Heart left ventricle (tissue), 16 donors: Measurements from ENCODE around the gene NDUFB11. TPM values are rescaled to one million over a fixed set of nuclear protein-coding genes. Genes with fewer than 3 reads are reported as not detected.

ENCODE experiments used
- ATAC-seq, 4 donors: fragments of 200-7000 bp; cut with Tn5 transposase; one replicate each; pipeline ENCODE4 v1.9.1; 2020 to 2022; ENCODE audit warnings: moderate library complexity in 4 of 4, mild to moderate bottlenecking in 3 of 4, moderate number of reproducible peaks in 1 of 4
- DNase-seq, 5 donors: peaks; one replicate each; pipeline ENCODE4 v3.0.0-alpha.2; 2020
- H3K27ac ChIP-seq, 12 donors: fragments of 200-600 bp; sonication (generic) in 4 of 12; one replicate each; pipeline versions ENCODE4 v1.5.0 to v1.8.0; 2016 to 2022; ENCODE audit warnings: mild to moderate bottlenecking in 2 of 12
- H3K27me3 ChIP-seq, 9 donors: fragments of 200-600 bp; sonication (generic) in 2 of 9; one replicate each; pipeline versions ENCODE4 v1.5.1 to v1.8.0; 2016 to 2022; ENCODE audit warnings: mild to moderate bottlenecking in 3 of 9
- H3K36me3 ChIP-seq, 9 donors: fragments of 200-600 bp; sonication (generic) in 2 of 9; one replicate each; pipeline versions ENCODE4 v1.5.0 to v1.8.0; 2018 to 2022; ENCODE audit warnings: mild to moderate bottlenecking in 2 of 9
- H3K4me1 ChIP-seq, 12 donors: fragments of 200-600 bp; sonication (generic) in 4 of 12; one replicate each; pipeline versions ENCODE4 v1.5.0 to v1.8.0; 2016 to 2022; ENCODE audit warnings: mild to moderate bottlenecking in 3 of 12
- H3K4me3 ChIP-seq, 12 donors: fragments of 200-600 bp; sonication (generic) in 4 of 12; one replicate each; pipeline versions ENCODE4 v1.5.0 to v1.8.0; 2017 to 2022; ENCODE audit warnings: mild to moderate bottlenecking in 9 of 12, moderate library complexity in 4 of 12
- H3K9me3 ChIP-seq, 12 donors: fragments of 200-600 bp; sonication (generic) in 4 of 12; one replicate each; pipeline versions ENCODE4 v1.5.0 to v1.8.0; 2016 to 2022; ENCODE audit warnings: mild to moderate bottlenecking in 1 of 12
- CTCF ChIP-seq, 12 donors: fragments of 200-600 bp; sonication (generic) in 4 of 12; IDR thresholded peaks; one replicate each; pipeline versions ENCODE4 v1.5.0 to v1.8.0; 2018 to 2022; ENCODE audit warnings: antibody characterized with exemption in 12 of 12, mild to moderate bottlenecking in 5 of 12
- POLR2A ChIP-seq, 2 donors: fragments of 450-650 bp; IDR thresholded peaks; one replicate each; pipeline ENCODE4 v1.6.1; 2017; ENCODE audit warnings: antibody characterized with exemption in 2 of 2, mild to moderate bottlenecking in 2 of 2, moderate library complexity in 2 of 2
- WGBS, 4 donors: extraction: QIAGEN DNeasy Blood & Tissue Kit in 2 of 4; methylation state at CpG; one replicate each; pipeline versions ENCODE4 v1.1.5 to v1.1.7; 2013 to 2018; 5-methylcytosine and 5-hydroxymethylcytosine counted together
- intact Hi-C, 10 donors: fragments of 100-400 bp; cut with DNase I; formaldehyde crosslinking; loops; one replicate each; pipeline versions ENCODE4 v1.11.1 to v1.14.2; 2022
- polyA plus RNA-seq, 2 donors: library from polyadenylated mRNA; stranded (reverse); fragments of 200-250 nt; gene quantifications; one replicate each; pipeline ENCODE4 v1.2.3, GENCODE V29; 2013
- total RNA-seq, 9 donors: library from RNA; depleted of rRNA in 2 of 9; stranded (reverse); fragments of >200 nt in 2 of 9; fragmentation: NEBNext Ultra II Directional in 3 of 9; extraction: Animal tissue kit (Norgen Biotek cat#: 25700) in 3 of 9; gene quantifications; one replicate each; pipeline versions ENCODE4 v1.1.0 to v1.2.4, GENCODE V29; 2016 to 2023
- donor health status: ischemic (EF 13 %, LVEDD 7.1; RV severe dilation, severe dysfunction).
- donor health status: healthy with polysubstance abuse.
- donor health status: DM: no; HTN: yes; CAD: no.
- donor health status: DM: no; HTN: no; CAD: no.
- donor health status: ischemic (EF 25% LVEDD 6.9; RV normal size, moderate dysfunction).
- donor health status: ischemic (EF 25% LVEDD 5.7; RV mildly dilated, moderate dysfunction).
- donor health status: healthy.
- donor health status: DM: yes; HTN: yes; CAD: no.
- donor health status: ischemic (EF 35%, LVEDD 5.7; RV mildly dilated, moderate dysfunction).
- donor health status: nonischemic (EF 11% LVEDD 7.7; RV severe dilation, severe dysfunction).
- donor health status: DM: yes; HTN: yes; CAD: no.
- donor health status: PGD.
- donor health status: ischemic (EF 29% LVEDD 5.4; RV normal size, mild dysfunction).
- donor health status: nonischemic (EF 23%, LVEDD 6.1; RV moderate dilation, normal function).

The NDUFB11 gene
- total and polyA plus RNA-seq, 11 donors, result 128 to 254 (median 173) TPM

GRCh38 chrX:47164420-47164819 lies 19.9 kb upstream of the NDUFB11 start:
- Histone ChIP-seq H3K4me3 (no peak overlapping the region), H3K4me1 (no peaks in the 10 kb centered on the region), H3K27ac (no peak overlapping the region), H3K36me3 (peaks cover 0 to 15% (median 7%) of the 10 kb centered on the region in 9 donors), H3K27me3 (peaks cover 0 to 7% (median 0%) of the 10 kb centered on the region in 9 donors), H3K9me3 (no peaks in the 10 kb centered on the region)
- WGBS, 4 donors, result 91 to 99% (median 98%) methylated on average over 3 of the region's 3 CpGs
- ATAC-seq (no peak), DNase-seq (no peak)
- intact Hi-C loops, result no loop called here
- TF ChIP-seq POLR2A (IDR thresholded peaks at IDR 0.05) (no peak), CTCF (IDR thresholded peaks at IDR 0.05) (no peak)

- H3K4me1 ChIP-seq, result no peaks in the 10 kb centered on the region
- no peak overlapping the region for H3K27ac ChIP-seq
- no peak for TF ChIP-seq CTCF (IDR thresholded peaks at IDR 0.05)
- no peak for TF ChIP-seq POLR2A (IDR thresholded peaks at IDR 0.05)
- no peak for DNase-seq
- WGBS, 4 donors, result 83 to 98% (median 93%) methylated on average over 5 of the region's 5 CpGs
- H3K27me3 ChIP-seq, result peaks cover 0 to 8% (median 0%) of the 10 kb centered on the region in 9 donors
- ATAC-seq, result no peak
- no peak overlapping the region for H3K4me3 ChIP-seq
- intact Hi-C loops, result no loop called here
- no peaks in the 10 kb centered on the region for H3K9me3 ChIP-seq
- peaks cover 0 to 11% (median 0%) of the 10 kb centered on the region in 9 donors for H3K36me3 ChIP-seq
These were observed 18.6 kb upstream of the NDUFB11 start for GRCh38 chrX:47162927-47163583.

- DNase-seq (no peak), ATAC-seq (no peak)
- no peaks in the 10 kb centered on the region for H3K4me1 ChIP-seq
- no peak for TF ChIP-seq POLR2A (IDR thresholded peaks at IDR 0.05)
- no peaks in the 10 kb centered on the region for H3K9me3 ChIP-seq
- intact Hi-C loops, result no loop called here
- H3K27me3 ChIP-seq, result peaks cover 0 to 8% (median 0%) of the 10 kb centered on the region in 9 donors
- 74 to 86% (median 77%) methylated on average over 4 of the region's 4 CpGs for WGBS, 4 donors
- no peak overlapping the region for H3K4me3 ChIP-seq
- H3K27ac ChIP-seq, result no peak overlapping the region
- H3K36me3 ChIP-seq, result peaks cover 0 to 24% (median 10%) of the 10 kb centered on the region in 9 donors
These were observed 16.3 kb upstream of the NDUFB11 start for GRCh38 chrX:47160781-47161180.

- DNase-seq, result no peak
- no peak for ATAC-seq
- intact Hi-C loops, result no loop called here
- WGBS, 4 donors, result 94 to 100% (median 96%) methylated on average over 5 of the region's 5 CpGs
- TF ChIP-seq CTCF (IDR thresholded peaks at IDR 0.05) (no peak), POLR2A (IDR thresholded peaks at IDR 0.05) (no peak)
- H3K4me1 ChIP-seq, result no peaks in the 10 kb centered on the region
- H3K27ac ChIP-seq, result no peak overlapping the region
- H3K36me3 ChIP-seq, result peaks cover 0 to 31% (median 17%) of the 10 kb centered on the region in 9 donors
- H3K4me3 ChIP-seq, result no peak overlapping the region
- peaks cover 0 to 12% (median 0%) of the 10 kb centered on the region in 9 donors for H3K27me3 ChIP-seq
- H3K9me3 ChIP-seq, result no peaks in the 10 kb centered on the region
These were observed 14.3 kb upstream of the NDUFB11 start for GRCh38 chrX:47158781-47159180.
